HL-60 (cell line): Measurements from ENCODE around the gene REPS2.

Source experiments
- POLR2AphosphoS5 ChIP-seq: IDR thresholded peaks from 2 replicates; pipeline ENCODE4 v1.6.1; 2012; ENCODE audit warnings: low read depth
- TF ChIP-seq, protein P1 (sequence below): IDR thresholded peaks from one replicate; pipeline ENCODE4 v1.5.1; 2011; ENCODE audit warnings: low read length, control low read depth, inconsistent platforms; ENCODE audit not compliant: insufficient read depth

DNA sequence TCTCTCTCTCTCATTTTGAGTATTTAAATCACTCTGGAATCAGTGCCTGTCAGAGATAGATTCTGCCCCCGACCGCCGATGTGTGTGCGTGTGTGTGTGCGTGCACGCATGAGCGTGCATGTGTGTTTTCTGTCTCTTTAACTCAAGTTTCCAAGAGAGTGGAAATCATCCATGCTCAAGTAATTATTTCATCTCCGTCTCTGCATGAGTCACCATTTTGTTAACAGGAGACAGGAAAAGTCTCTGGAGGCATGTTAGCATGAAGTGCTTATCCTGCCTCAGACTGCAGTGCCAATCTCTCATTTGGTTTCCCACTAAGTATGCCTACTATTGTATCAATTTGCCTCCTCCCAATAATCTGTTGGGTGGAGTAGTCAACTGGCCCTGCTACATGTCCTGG, 245.6 kb downstream of the REPS2 start:
- TF ChIP-seq, protein P1, sequence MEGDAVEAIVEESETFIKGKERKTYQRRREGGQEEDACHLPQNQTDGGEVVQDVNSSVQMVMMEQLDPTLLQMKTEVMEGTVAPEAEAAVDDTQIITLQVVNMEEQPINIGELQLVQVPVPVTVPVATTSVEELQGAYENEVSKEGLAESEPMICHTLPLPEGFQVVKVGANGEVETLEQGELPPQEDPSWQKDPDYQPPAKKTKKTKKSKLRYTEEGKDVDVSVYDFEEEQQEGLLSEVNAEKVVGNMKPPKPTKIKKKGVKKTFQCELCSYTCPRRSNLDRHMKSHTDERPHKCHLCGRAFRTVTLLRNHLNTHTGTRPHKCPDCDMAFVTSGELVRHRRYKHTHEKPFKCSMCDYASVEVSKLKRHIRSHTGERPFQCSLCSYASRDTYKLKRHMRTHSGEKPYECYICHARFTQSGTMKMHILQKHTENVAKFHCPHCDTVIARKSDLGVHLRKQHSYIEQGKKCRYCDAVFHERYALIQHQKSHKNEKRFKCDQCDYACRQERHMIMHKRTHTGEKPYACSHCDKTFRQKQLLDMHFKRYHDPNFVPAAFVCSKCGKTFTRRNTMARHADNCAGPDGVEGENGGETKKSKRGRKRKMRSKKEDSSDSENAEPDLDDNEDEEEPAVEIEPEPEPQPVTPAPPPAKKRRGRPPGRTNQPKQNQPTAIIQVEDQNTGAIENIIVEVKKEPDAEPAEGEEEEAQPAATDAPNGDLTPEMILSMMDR = no peak
- TF ChIP-seq POLR2AphosphoS5 = no peak
